Heart left ventricle (tissue), 16 donors: ENCODE data around the gene SLC35G4. TPM values are rescaled to one million over a fixed set of nuclear protein-coding genes. Genes with fewer than 3 reads are reported as not detected.

Experiments used
- ATAC-seq, 4 donors: fragments of 200-7000 bp; cut with Tn5 transposase; one replicate each; pipeline ENCODE4 v1.9.1; 2020 to 2022; ENCODE audit warnings: moderate library complexity in 4 of 4, mild to moderate bottlenecking in 3 of 4, moderate number of reproducible peaks in 1 of 4
- DNase-seq, 5 donors: peaks; one replicate each; pipeline ENCODE4 v3.0.0-alpha.2; 2020
- H3K27ac ChIP-seq, 12 donors: fragments of 200-600 bp; sonication (generic) in 4 of 12; one replicate each; pipeline versions ENCODE4 v1.5.0 to v1.8.0; 2016 to 2022; ENCODE audit warnings: mild to moderate bottlenecking in 2 of 12
- H3K27me3 ChIP-seq, 9 donors: fragments of 200-600 bp; sonication (generic) in 2 of 9; one replicate each; pipeline versions ENCODE4 v1.5.1 to v1.8.0; 2016 to 2022; ENCODE audit warnings: mild to moderate bottlenecking in 3 of 9
- H3K36me3 ChIP-seq, 9 donors: fragments of 200-600 bp; sonication (generic) in 2 of 9; one replicate each; pipeline versions ENCODE4 v1.5.0 to v1.8.0; 2018 to 2022; ENCODE audit warnings: mild to moderate bottlenecking in 2 of 9
- H3K4me1 ChIP-seq, 12 donors: fragments of 200-600 bp; sonication (generic) in 4 of 12; one replicate each; pipeline versions ENCODE4 v1.5.0 to v1.8.0; 2016 to 2022; ENCODE audit warnings: mild to moderate bottlenecking in 3 of 12
- H3K4me3 ChIP-seq, 12 donors: fragments of 200-600 bp; sonication (generic) in 4 of 12; one replicate each; pipeline versions ENCODE4 v1.5.0 to v1.8.0; 2017 to 2022; ENCODE audit warnings: mild to moderate bottlenecking in 9 of 12, moderate library complexity in 4 of 12
- H3K9me3 ChIP-seq, 12 donors: fragments of 200-600 bp; sonication (generic) in 4 of 12; one replicate each; pipeline versions ENCODE4 v1.5.0 to v1.8.0; 2016 to 2022; ENCODE audit warnings: mild to moderate bottlenecking in 1 of 12
- POLR2A ChIP-seq, 2 donors: fragments of 450-650 bp; IDR thresholded peaks; one replicate each; pipeline ENCODE4 v1.6.1; 2017; ENCODE audit warnings: antibody characterized with exemption in 2 of 2, mild to moderate bottlenecking in 2 of 2, moderate library complexity in 2 of 2
- WGBS, 4 donors: extraction: QIAGEN DNeasy Blood & Tissue Kit in 2 of 4; methylation state at CpG; one replicate each; pipeline versions ENCODE4 v1.1.5 to v1.1.7; 2013 to 2018; 5-methylcytosine and 5-hydroxymethylcytosine counted together
- intact Hi-C, 10 donors: fragments of 100-400 bp; cut with DNase I; formaldehyde crosslinking; loops; one replicate each; pipeline versions ENCODE4 v1.11.1 to v1.14.2; 2022
- polyA plus RNA-seq, 2 donors: library from polyadenylated mRNA; stranded (reverse); fragments of 200-250 nt; gene quantifications; one replicate each; pipeline ENCODE4 v1.2.3, GENCODE V29; 2013
- total RNA-seq, 9 donors: library from RNA; depleted of rRNA in 2 of 9; stranded (reverse); fragments of >200 nt in 2 of 9; fragmentation: NEBNext Ultra II Directional in 3 of 9; extraction: Animal tissue kit (Norgen Biotek cat#: 25700) in 3 of 9; gene quantifications; one replicate each; pipeline versions ENCODE4 v1.1.0 to v1.2.4, GENCODE V29; 2016 to 2023
- TF ChIP-seq, protein P1 (sequence below), 12 donors: fragments of 200-600 bp; sonication (generic) in 4 of 12; IDR thresholded peaks; one replicate each; pipeline versions ENCODE4 v1.5.0 to v1.8.0; 2018 to 2022; ENCODE audit warnings: antibody characterized with exemption in 12 of 12, mild to moderate bottlenecking in 5 of 12
- donor health status: ischemic (EF 13 %, LVEDD 7.1; RV severe dilation, severe dysfunction).
- donor health status: healthy with polysubstance abuse.
- donor health status: DM: no; HTN: yes; CAD: no.
- donor health status: DM: no; HTN: no; CAD: no.
- donor health status: ischemic (EF 25% LVEDD 6.9; RV normal size, moderate dysfunction).
- donor health status: ischemic (EF 25% LVEDD 5.7; RV mildly dilated, moderate dysfunction).
- donor health status: healthy.
- donor health status: DM: yes; HTN: yes; CAD: no.
- donor health status: ischemic (EF 35%, LVEDD 5.7; RV mildly dilated, moderate dysfunction).
- donor health status: nonischemic (EF 11% LVEDD 7.7; RV severe dilation, severe dysfunction).
- donor health status: DM: yes; HTN: yes; CAD: no.
- donor health status: PGD.
- donor health status: ischemic (EF 29% LVEDD 5.4; RV normal size, mild dysfunction).
- donor health status: nonischemic (EF 23%, LVEDD 6.1; RV moderate dilation, normal function).

Gene SLC35G4
- total and polyA plus RNA-seq, 11 donors: not detected

DNA sequence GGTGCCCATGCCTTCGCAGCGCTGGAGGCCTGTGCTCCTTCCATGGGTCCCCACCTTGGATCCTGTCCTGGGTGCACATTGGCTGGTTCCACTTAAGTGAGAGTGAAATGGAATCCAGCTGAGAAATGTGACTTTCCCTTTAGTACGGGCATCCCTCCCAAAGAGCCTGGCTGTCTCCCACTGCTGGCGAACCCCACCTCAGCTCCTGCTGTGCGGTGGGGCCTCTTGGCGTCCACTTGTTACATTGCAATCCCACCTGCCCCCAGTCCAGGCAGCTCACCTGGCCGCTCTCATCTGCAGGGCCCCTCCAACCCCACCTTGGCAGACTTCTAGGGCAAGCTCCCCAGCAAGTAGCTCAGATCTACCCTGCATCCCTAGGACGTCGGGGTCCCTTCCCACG, 44.1 kb downstream of the SLC35G4 start:
- DNase-seq: no peak
- Histone ChIP-seq H3K4me3 (no peak overlapping the region), H3K4me1 (peaks cover 0 to 5% (median 0%) of the 10 kb centered on the region in 12 donors), H3K27ac (no peak overlapping the region), H3K36me3 (no peaks in the 10 kb centered on the region), H3K27me3 (peaks cover 0 to 23% (median 0%) of the 10 kb centered on the region in 9 donors), H3K9me3 (peaks cover 0 to 18% (median 0%) of the 10 kb centered on the region in 12 donors)
- intact Hi-C loops: loop anchor here in 4 of 10 donors (10.0 kb wide), 4 partner anchors 71 to 381 kb away; partner anchors contain the start of gene CHMP1B (in 1 of the 4)
- ATAC-seq: no peak
- no peak for TF ChIP-seq POLR2A (IDR thresholded peaks at IDR 0.05)
- TF ChIP-seq, protein P1, sequence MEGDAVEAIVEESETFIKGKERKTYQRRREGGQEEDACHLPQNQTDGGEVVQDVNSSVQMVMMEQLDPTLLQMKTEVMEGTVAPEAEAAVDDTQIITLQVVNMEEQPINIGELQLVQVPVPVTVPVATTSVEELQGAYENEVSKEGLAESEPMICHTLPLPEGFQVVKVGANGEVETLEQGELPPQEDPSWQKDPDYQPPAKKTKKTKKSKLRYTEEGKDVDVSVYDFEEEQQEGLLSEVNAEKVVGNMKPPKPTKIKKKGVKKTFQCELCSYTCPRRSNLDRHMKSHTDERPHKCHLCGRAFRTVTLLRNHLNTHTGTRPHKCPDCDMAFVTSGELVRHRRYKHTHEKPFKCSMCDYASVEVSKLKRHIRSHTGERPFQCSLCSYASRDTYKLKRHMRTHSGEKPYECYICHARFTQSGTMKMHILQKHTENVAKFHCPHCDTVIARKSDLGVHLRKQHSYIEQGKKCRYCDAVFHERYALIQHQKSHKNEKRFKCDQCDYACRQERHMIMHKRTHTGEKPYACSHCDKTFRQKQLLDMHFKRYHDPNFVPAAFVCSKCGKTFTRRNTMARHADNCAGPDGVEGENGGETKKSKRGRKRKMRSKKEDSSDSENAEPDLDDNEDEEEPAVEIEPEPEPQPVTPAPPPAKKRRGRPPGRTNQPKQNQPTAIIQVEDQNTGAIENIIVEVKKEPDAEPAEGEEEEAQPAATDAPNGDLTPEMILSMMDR (IDR thresholded peaks at IDR 0.05): no peak
- 72 to 89% (median 83%) methylated on average over 7 to 10 of the region's 10 CpGs for WGBS, 4 donors

DNA sequence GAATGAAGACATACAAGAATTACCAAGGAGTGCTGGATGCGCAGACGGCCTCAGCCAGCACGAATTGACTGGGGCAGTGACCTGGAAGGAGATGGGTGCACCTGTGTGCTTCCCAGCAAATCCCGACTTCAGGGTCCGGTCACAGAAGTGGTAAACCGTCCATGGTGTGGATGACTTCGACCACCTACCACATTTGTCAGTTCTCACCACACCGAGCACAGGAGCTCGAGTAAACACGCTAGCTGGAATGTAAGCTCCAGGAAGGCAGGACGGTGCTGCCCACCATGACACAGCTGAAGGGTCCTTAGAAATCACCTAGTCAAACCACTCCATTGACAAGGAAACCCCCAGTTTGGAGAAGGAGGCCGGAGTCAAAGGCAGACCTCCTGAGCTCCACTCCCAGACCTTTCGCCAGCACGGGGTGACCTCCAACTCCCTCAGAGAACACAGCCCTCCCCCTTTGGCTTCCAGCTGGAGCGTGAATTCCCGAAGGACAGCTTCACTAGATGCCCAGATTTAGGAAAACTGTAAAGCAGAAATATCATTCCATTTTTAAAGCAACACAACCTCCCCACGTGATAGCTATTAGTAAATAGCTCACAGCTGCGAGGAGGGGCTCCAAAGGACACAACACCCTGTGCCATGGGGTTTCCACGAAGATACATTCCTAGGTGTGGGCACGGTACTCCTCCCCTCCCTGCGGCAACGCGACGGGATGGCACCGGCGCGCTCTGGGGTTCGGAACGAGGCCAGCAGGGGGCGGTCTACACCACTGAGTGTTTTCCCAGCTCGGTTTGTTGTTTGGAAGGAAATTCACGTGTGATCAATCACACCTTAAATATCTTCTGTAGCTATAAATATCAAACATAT, 45.6 kb downstream of the SLC35G4 start:
- Histone ChIP-seq H3K9me3 (peaks cover 0 to 3% (median 0%) of the 10 kb centered on the region in 12 donors), H3K27me3 (peaks cover 0 to 31% (median 0%) of the 10 kb centered on the region in 9 donors), H3K4me1 (peaks cover 0 to 5% (median 0%) of the 10 kb centered on the region in 12 donors), H3K27ac (no peak overlapping the region), H3K36me3 (no peaks in the 10 kb centered on the region), H3K4me3 (peak overlapping the region in 1 of 12 donors; percentile 5)
- peak in 3 of 4 donors; percentile 70 to 77 (median 72) for ATAC-seq
- intact Hi-C loops: loop anchor here in 8 of 10 donors (2.0 to 10.0 kb wide), 6 partner anchors 70 to 384 kb away; partner anchors contain the start of gene CHMP1B (in 1 of the 8)
- TF ChIP-seq, protein P1 (IDR thresholded peaks at IDR 0.05): peak; percentile 55 to 81 (median 70)
- no peak for TF ChIP-seq POLR2A (IDR thresholded peaks at IDR 0.05)
- 34 to 39% (median 37%) methylated on average over 28 to 32 of the region's 32 CpGs for WGBS, 4 donors
- DNase-seq: peak in 3 of 5 donors; percentile 20 to 50 (median 42)

DNA sequence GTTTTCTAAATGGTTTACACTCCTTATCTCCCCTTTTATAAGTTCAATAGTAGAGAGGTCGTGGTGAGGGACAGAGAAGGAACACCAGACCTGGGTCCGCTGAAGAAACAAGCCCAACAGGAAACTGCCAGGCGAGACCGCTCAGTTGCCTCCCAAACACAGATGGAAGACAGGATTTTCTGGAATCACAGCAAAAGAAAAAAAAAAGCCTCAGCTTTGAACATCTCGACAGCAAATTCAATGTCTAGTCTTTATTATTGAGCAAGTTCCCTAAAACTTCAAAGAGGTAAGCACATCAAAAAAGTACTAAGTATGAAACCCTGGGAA, 46.2 kb downstream of the SLC35G4 start:
- TF ChIP-seq, protein P1 (IDR thresholded peaks at IDR 0.05): no peak
- no peak for TF ChIP-seq POLR2A (IDR thresholded peaks at IDR 0.05)
- Histone ChIP-seq H3K4me3 (peak overlapping the region in 1 of 12 donors; percentile 5), H3K27me3 (peaks cover 0 to 36% (median 0%) of the 10 kb centered on the region in 9 donors), H3K4me1 (peaks cover 0 to 5% (median 0%) of the 10 kb centered on the region in 12 donors), H3K9me3 (no peaks in the 10 kb centered on the region), H3K27ac (no peak overlapping the region), H3K36me3 (no peaks in the 10 kb centered on the region)
- WGBS, 4 donors: 18 to 25% (median 22%) methylated on average over 5 of the region's 5 CpGs
- ATAC-seq: peak in 1 of 4 donors; percentile 24
- intact Hi-C loops: loop anchor here in 8 of 10 donors (2.0 to 10.0 kb wide), 6 partner anchors 69 to 383 kb away; partner anchors contain the start of gene CHMP1B (in 1 of the 8)
- no peak for DNase-seq

DNA sequence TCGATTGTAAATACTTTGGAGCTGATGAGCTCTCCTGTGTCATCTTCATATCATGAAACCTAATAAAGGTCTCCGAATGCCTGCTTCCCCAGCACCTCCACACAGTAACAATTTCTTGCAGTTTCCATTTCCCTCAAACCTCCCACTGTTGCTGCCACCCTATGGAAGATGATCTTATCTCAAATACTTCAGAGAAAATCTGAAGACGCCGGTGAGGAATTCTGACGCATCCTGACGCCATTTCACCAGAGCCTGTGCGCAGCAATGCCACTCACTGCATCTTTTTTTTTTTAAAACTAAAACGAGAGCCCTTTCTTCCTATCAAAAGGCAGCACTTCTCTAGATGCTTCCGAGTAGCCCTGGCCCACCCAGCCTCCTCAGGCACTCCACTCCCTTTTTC, 47.8 kb downstream of the SLC35G4 start:
- Histone ChIP-seq H3K4me3 (no peak overlapping the region), H3K9me3 (no peaks in the 10 kb centered on the region), H3K4me1 (peaks cover 0 to 5% (median 0%) of the 10 kb centered on the region in 12 donors), H3K27ac (no peak overlapping the region), H3K27me3 (peaks cover 0 to 49% (median 0%) of the 10 kb centered on the region in 9 donors), H3K36me3 (no peaks in the 10 kb centered on the region)
- DNase-seq: no peak
- ATAC-seq: no peak
- TF ChIP-seq, protein P1 (IDR thresholded peaks at IDR 0.05): no peak
- no peak for TF ChIP-seq POLR2A (IDR thresholded peaks at IDR 0.05)
- 69 to 83% (median 71%) methylated on average over 9 of the region's 9 CpGs for WGBS, 4 donors
- intact Hi-C loops: loop anchor here in 7 of 10 donors (5.0 to 10.0 kb wide), 5 partner anchors 68 to 378 kb away; partner anchors contain the start of gene CHMP1B (in 1 of the 7)
